IMR-90 (cell line): ENCODE measurements around the gene RADIL. TPM values are rescaled to one million over a fixed set of nuclear protein-coding genes. Genes with fewer than 3 reads are reported as not detected.

Source experiments
- ATAC-seq: fragments of 200-7000 bp; cut with Tn5 transposase; 2 replicates; pipeline ENCODE4 v1.9.1; 2020; ENCODE audit warnings: low read depth, mild to moderate bottlenecking, moderate library complexity
- BruUV-seq: library from RNA; stranded (reverse); fragments of 400-500 nt; replicated peaks from 2 replicates; lab custom pipeline; 2021; lab: Mats Ljungman, UMichigan
- CTCF ChIA-PET: fragments of 300-600 bp; formaldehyde crosslinking; extraction: SDS; loops from one replicate; lab custom pipeline; 2021; ENCODE audit warnings: antibody characterized with exemption; lab: Yijun Ruan, JAX
- POLR2A ChIA-PET: fragments of 300-600 bp; sonication (Branson Sonifier 250); formaldehyde crosslinking; loops from one replicate; lab custom pipeline; 2022; ENCODE audit warnings: antibody characterized with exemption; ENCODE audit not compliant: unreplicated experiment; lab: Charles Lee
- DNase-seq: peaks from one replicate; pipeline ENCODE4 v3.0.0; 2013
- H2AFZ ChIP-seq: replicated peaks from 2 replicates; pipeline ENCODE3; 2013; ENCODE audit warnings: low read length, mild to moderate bottlenecking; ENCODE audit not compliant: poor library complexity
- H2AK5ac ChIP-seq: 2 replicates; pipeline ENCODE4 v1.6.1; 2013; ENCODE audit warnings: low read depth, low read length, inconsistent platforms
- H2AK9ac ChIP-seq: replicated peaks from 2 replicates; pipeline ENCODE3; 2013; ENCODE audit warnings: mild to moderate bottlenecking, low read depth, low read length, moderate library complexity; ENCODE audit not compliant: poor library complexity
- H2BK120ac ChIP-seq: 2 replicates; pipeline ENCODE4 v1.6.1; 2013; ENCODE audit warnings: low read depth, low read length, inconsistent platforms
- H2BK15ac ChIP-seq: 3 replicates; pipeline ENCODE4 v1.6.1; 2013; ENCODE audit warnings: low read depth, low read length, inconsistent platforms
- H2BK20ac ChIP-seq: 2 replicates; pipeline ENCODE4 v1.6.1; 2013; ENCODE audit warnings: low read depth, mild to moderate bottlenecking, inconsistent platforms, low read length, moderate library complexity
- H2BK5ac ChIP-seq: 2 replicates; pipeline ENCODE4 v1.6.1; 2013; ENCODE audit warnings: mild to moderate bottlenecking, low read depth, low read length, inconsistent platforms; ENCODE audit not compliant: poor library complexity, severe bottlenecking
- H3K14ac ChIP-seq: replicated peaks from 2 replicates; pipeline ENCODE4 v1.6.1; 2013; ENCODE audit warnings: low read depth, low read length, inconsistent platforms
- H3K18ac ChIP-seq: 2 replicates; pipeline ENCODE4 v1.6.1; 2013; ENCODE audit warnings: low read depth, low read length, control low read depth
- H3K23ac ChIP-seq: 2 replicates; pipeline ENCODE4 v1.6.1; 2013; ENCODE audit warnings: low read depth, low read length, inconsistent platforms
- H3K27ac ChIP-seq: 2 replicates; pipeline ENCODE4 v1.5.1; 2013; ENCODE audit warnings: mild to moderate bottlenecking, control low read depth, low read length; ENCODE audit not compliant: insufficient read depth
- H3K27me3 ChIP-seq: 2 replicates; pipeline ENCODE4 v1.6.1; 2013; ENCODE audit warnings: low read length; ENCODE audit not compliant: control insufficient read depth, insufficient read depth
- H3K36me3 ChIP-seq: 2 replicates; pipeline ENCODE4 v1.6.1; 2013; ENCODE audit warnings: low read length, mixed read lengths; ENCODE audit not compliant: control insufficient read depth, insufficient read depth
- H3K4ac ChIP-seq: 2 replicates; pipeline ENCODE4 v1.6.1; 2013; ENCODE audit warnings: low read depth, low read length, inconsistent platforms
- H3K4me1 ChIP-seq: 2 replicates; pipeline ENCODE4 v1.6.1; 2013; ENCODE audit warnings: low read length, mixed read lengths; ENCODE audit not compliant: control insufficient read depth, insufficient read depth
- H3K4me2 ChIP-seq: 2 replicates; pipeline ENCODE4 v1.6.1; 2013; ENCODE audit warnings: low read depth, mild to moderate bottlenecking, control low read depth, low read length, moderate library complexity
- H3K4me3 ChIP-seq: 2 replicates; pipeline ENCODE4 v1.5.1; 2013; ENCODE audit warnings: low read depth, mild to moderate bottlenecking, control low read depth, low read length, moderate library complexity; ENCODE audit not compliant: insufficient read depth
- H3K56ac ChIP-seq: 2 replicates; pipeline ENCODE4 v1.6.1; 2013; ENCODE audit warnings: low read length, inconsistent platforms; ENCODE audit not compliant: insufficient read depth; ENCODE audit errors: extremely low read depth
- H3K79me1 ChIP-seq, 2 experiments: 2 replicates each; pipeline ENCODE4 v1.6.1; 2013; ENCODE audit warnings: low read length in 2 of 2, inconsistent platforms in 1 of 2, low read depth in 1 of 2
- H3K9ac ChIP-seq: 2 replicates; pipeline ENCODE4 v1.6.1; 2013; ENCODE audit warnings: low read depth, low read length, control low read depth
- H3K9me1 ChIP-seq: 2 replicates; pipeline ENCODE4 v1.6.1; 2013; ENCODE audit warnings: low read length, inconsistent platforms; ENCODE audit not compliant: insufficient read depth
- H3K9me3 ChIP-seq: 2 replicates; pipeline ENCODE4 v1.6.1; 2013; ENCODE audit warnings: low read length; ENCODE audit not compliant: control insufficient read depth, insufficient read depth
- H4K20me1 ChIP-seq: 2 replicates; pipeline ENCODE4 v1.6.1; 2013; ENCODE audit warnings: low read length, inconsistent platforms; ENCODE audit not compliant: insufficient read depth
- H4K5ac ChIP-seq: 2 replicates; pipeline ENCODE4 v1.6.1; 2013; ENCODE audit warnings: mild to moderate bottlenecking, low read depth, low read length, control low read depth
- H4K8ac ChIP-seq, 2 experiments: 2 replicates each; pipeline ENCODE4 v1.6.1; 2013; ENCODE audit warnings: low read depth in 2 of 2, low read length in 2 of 2, control low read depth in 1 of 2, inconsistent platforms in 1 of 2
- H4K91ac ChIP-seq: 2 replicates; pipeline ENCODE4 v1.6.1; 2013; ENCODE audit warnings: low read depth, low read length, inconsistent platforms; ENCODE audit not compliant: insufficient read depth
- BHLHE40 ChIP-seq: fragments of 150-350 bp; IDR thresholded peaks from 2 replicates; pipeline ENCODE4 v1.6.1; 2016; ENCODE audit warnings: mild to moderate bottlenecking, low read depth, low read length
- CEBPB ChIP-seq: IDR thresholded peaks from 2 replicates; pipeline ENCODE4 v1.6.1; 2012; ENCODE audit warnings: low read depth, low read length, improper control_type of control experiment
- CHD1 ChIP-seq: IDR thresholded peaks from 2 replicates; pipeline ENCODE4 v1.6.1; 2012; ENCODE audit warnings: low read depth, low read length, improper control_type of control experiment
- FOS ChIP-seq: fragments of 150-350 bp; IDR thresholded peaks from 2 replicates; pipeline ENCODE4 v1.6.1; 2016; ENCODE audit warnings: low read depth, low read length
- MAFK ChIP-seq: IDR thresholded peaks from 2 replicates; pipeline ENCODE4 v1.6.1; 2012; ENCODE audit warnings: low read depth, low read length, improper control_type of control experiment
- MAZ ChIP-seq: IDR thresholded peaks from 2 replicates; pipeline ENCODE4 v1.6.1; 2012; ENCODE audit warnings: low read depth, mild to moderate bottlenecking, low read length, improper control_type of control experiment, moderate library complexity, borderline replicate concordance
- MXI1 ChIP-seq: IDR thresholded peaks from 2 replicates; pipeline ENCODE4 v1.6.1; 2012; ENCODE audit warnings: low read depth, mild to moderate bottlenecking, low read length, moderate library complexity, borderline replicate concordance
- NFE2L2 ChIP-seq: fragments of 150-350 bp; IDR thresholded peaks from 2 replicates; pipeline ENCODE4 v1.6.1; 2016; ENCODE audit warnings: low read depth, mild to moderate bottlenecking, low read length
- POLR2A ChIP-seq: IDR thresholded peaks from 2 replicates; pipeline ENCODE4 v1.6.1; 2012; ENCODE audit warnings: mild to moderate bottlenecking, low read depth, low read length
- RAD21 ChIP-seq: IDR thresholded peaks from 2 replicates; pipeline ENCODE4 v1.6.1; 2012; ENCODE audit warnings: low read length, improper control_type of control experiment
- RCOR1 ChIP-seq: IDR thresholded peaks from 2 replicates; pipeline ENCODE4 v1.6.1; 2012; ENCODE audit warnings: mild to moderate bottlenecking, low read length, improper control_type of control experiment; ENCODE audit not compliant: insufficient replicate concordance
- RFX5 ChIP-seq: IDR thresholded peaks from 2 replicates; pipeline ENCODE4 v1.8.0; 2012; ENCODE audit warnings: low read depth, mild to moderate bottlenecking, low read length, moderate library complexity
- SMC3 ChIP-seq: fragments of 150-350 bp; IDR thresholded peaks from 2 replicates; pipeline ENCODE4 v1.6.1; 2016; ENCODE audit warnings: low read depth, mild to moderate bottlenecking, antibody characterized with exemption, low read length, moderate library complexity
- WGBS, 2 experiments: methylation state at CpG; one replicate each; pipeline versions ENCODE4 v1.1.5 to v1.1.7; 2013; ENCODE audit warnings: missing lambda C conversion rate in 2 of 2; ENCODE audit not compliant: insufficient read length in 1 of 2; ENCODE audit errors: extremely low coverage in 2 of 2; 5-methylcytosine and 5-hydroxymethylcytosine counted together
- dilution Hi-C: fragments of 300-500 bp; cut with HindIII; formaldehyde crosslinking; loops from one replicate; pipeline ENCODE4 v1.14.3; 2018; ENCODE audit warnings: low sequenced_read_pairs; ENCODE audit not compliant: unreplicated experiment
- in situ Hi-C: fragments of 300-500 bp; cut with MboI; formaldehyde crosslinking; loops from 3 replicates; pipeline ENCODE4 v1.14.3; 2019; ENCODE audit warnings: low sequenced_read_pairs, inconsistent platforms, mixed read lengths
- intact Hi-C: fragments of 100-400 bp; cut with micrococcal nuclease; formaldehyde crosslinking; loops from 2 replicates; pipeline ENCODE4 v1.10.0; 2022
- polyA plus RNA-seq, 3 experiments: library from polyadenylated mRNA; depleted of rRNA; stranded (reverse); fragments of >200 nt; gene quantifications; 2 replicates each; pipeline ENCODE4 v1.2.3, GENCODE V29; 2012; ENCODE audit warnings: low replicate concordance in 1 of 3
- total RNA-seq: library from RNA; depleted of rRNA; stranded (reverse); fragments of >200 nt; gene quantifications from 2 replicates; pipeline ENCODE4 v1.2.3, GENCODE V29; 2012
- TF ChIP-seq, protein P1 (sequence below): fragments of 150-350 bp; IDR thresholded peaks from 2 replicates; pipeline ENCODE4 v1.6.1; 2016; ENCODE audit warnings: low read depth, mild to moderate bottlenecking, low read length, moderate library complexity, borderline replicate concordance
- TF ChIP-seq, protein P2 (sequence below): fragments of 150-350 bp; IDR thresholded peaks from 2 replicates; pipeline ENCODE4 v1.6.1; 2017; ENCODE audit warnings: mild to moderate bottlenecking, antibody characterized with exemption, low read length, low read depth
- TF ChIP-seq, protein P3 (sequence below): conservative IDR thresholded peaks from 2 replicates; pipeline ENCODE4 v1.5.1; 2012; ENCODE audit warnings: mild to moderate bottlenecking, low read depth, low read length, improper control_type of control experiment

Gene RADIL
- total and polyA plus RNA-seq, 2 of the 4 experiments (the other 2 are of a cell fraction) = 0.18 to 0.48 TPM

DNA sequence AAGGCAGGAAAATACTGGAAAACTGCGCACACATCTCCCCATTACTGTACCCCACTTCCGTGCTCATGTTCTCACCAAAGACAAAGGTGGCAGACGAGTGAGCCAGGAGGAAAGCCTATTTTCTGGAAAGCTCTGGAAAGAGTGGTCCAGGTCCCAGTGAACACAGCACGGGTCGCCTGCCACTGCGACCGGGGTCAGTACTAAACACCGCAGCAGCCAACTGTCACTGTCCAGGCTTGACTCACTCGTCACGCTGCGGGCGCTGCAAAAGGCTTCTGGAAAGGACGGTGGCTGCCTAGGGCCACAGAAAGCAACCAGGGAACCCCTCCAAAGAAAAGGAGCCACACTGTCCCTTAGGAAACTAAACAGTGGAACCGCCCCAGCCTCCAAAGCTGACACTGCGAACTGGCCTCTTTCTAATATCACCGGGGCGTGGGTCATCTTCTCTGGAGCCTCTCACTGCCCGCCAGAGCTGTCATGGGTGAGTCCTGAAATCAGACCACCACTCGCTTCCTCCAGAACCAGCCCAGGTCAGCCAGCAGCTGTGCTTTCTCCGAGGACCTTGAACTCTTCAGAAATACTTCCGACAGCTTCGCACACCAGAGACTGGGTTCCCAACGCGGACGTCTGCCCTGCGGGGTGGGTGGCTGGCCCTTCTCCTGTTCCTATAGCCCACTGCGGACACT is 4.0 kb downstream of the RADIL start:
- Histone ChIP-seq H3K4ac (no peak overlapping the region), H3K18ac (no peak overlapping the region), H3K23ac (no peak overlapping the region), H2AFZ (no peak overlapping the region), H2BK20ac (no peak overlapping the region), H3K79me1 (no peaks in the 10 kb centered on the region), H3K36me3 (no peaks in the 10 kb centered on the region), H4K20me1 (no peaks in the 10 kb centered on the region), H4K91ac (no peak overlapping the region), H3K4me3 (no peak overlapping the region), H4K5ac (no peak overlapping the region), H3K4me1 (peaks cover 2% of the 10 kb centered on the region; the same call in 1 of the 2 replicates), H3K9ac (no peak overlapping the region), H2BK120ac (no peak overlapping the region), H3K9me1 (no peaks in the 10 kb centered on the region), H2BK15ac (no peak overlapping the region), H2BK5ac (no peak overlapping the region), H2AK5ac (no peak overlapping the region), H4K8ac (no peak overlapping the region), H3K9me3 (no peaks in the 10 kb centered on the region), H3K56ac (no peak overlapping the region), H2AK9ac (peak overlapping the region; percentile 42), H3K27me3 (peaks cover 2% of the 10 kb centered on the region), H3K4me2 (no peak overlapping the region), H3K27ac (no peak overlapping the region), H3K14ac (no peak overlapping the region)
- TF ChIP-seq RCOR1 (no peak), MAFK (no peak), RFX5 (no peak), FOS (no peak), RAD21 (no peak), MAZ (no peak), CEBPB (no peak), SMC3 (no peak), MXI1 (no peak), BHLHE40 (no peak), POLR2A (no peak), CHD1 (no peak), NFE2L2 (no peak)
- TF ChIP-seq, protein P1, sequence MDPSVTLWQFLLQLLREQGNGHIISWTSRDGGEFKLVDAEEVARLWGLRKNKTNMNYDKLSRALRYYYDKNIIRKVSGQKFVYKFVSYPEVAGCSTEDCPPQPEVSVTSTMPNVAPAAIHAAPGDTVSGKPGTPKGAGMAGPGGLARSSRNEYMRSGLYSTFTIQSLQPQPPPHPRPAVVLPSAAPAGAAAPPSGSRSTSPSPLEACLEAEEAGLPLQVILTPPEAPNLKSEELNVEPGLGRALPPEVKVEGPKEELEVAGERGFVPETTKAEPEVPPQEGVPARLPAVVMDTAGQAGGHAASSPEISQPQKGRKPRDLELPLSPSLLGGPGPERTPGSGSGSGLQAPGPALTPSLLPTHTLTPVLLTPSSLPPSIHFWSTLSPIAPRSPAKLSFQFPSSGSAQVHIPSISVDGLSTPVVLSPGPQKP = no peak
- TF ChIP-seq, protein P2, sequence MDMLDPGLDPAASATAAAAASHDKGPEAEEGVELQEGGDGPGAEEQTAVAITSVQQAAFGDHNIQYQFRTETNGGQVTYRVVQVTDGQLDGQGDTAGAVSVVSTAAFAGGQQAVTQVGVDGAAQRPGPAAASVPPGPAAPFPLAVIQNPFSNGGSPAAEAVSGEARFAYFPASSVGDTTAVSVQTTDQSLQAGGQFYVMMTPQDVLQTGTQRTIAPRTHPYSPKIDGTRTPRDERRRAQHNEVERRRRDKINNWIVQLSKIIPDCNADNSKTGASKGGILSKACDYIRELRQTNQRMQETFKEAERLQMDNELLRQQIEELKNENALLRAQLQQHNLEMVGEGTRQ = no peak
- TF ChIP-seq, protein P3, sequence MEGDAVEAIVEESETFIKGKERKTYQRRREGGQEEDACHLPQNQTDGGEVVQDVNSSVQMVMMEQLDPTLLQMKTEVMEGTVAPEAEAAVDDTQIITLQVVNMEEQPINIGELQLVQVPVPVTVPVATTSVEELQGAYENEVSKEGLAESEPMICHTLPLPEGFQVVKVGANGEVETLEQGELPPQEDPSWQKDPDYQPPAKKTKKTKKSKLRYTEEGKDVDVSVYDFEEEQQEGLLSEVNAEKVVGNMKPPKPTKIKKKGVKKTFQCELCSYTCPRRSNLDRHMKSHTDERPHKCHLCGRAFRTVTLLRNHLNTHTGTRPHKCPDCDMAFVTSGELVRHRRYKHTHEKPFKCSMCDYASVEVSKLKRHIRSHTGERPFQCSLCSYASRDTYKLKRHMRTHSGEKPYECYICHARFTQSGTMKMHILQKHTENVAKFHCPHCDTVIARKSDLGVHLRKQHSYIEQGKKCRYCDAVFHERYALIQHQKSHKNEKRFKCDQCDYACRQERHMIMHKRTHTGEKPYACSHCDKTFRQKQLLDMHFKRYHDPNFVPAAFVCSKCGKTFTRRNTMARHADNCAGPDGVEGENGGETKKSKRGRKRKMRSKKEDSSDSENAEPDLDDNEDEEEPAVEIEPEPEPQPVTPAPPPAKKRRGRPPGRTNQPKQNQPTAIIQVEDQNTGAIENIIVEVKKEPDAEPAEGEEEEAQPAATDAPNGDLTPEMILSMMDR = no peak
- intact Hi-C loops (no loop called here), dilution Hi-C loops (no loop called here), in situ Hi-C loops (no loop called here)
- no peak for ATAC-seq
- POLR2A ChIA-PET = no interaction called here
- WGBS, 2 experiments = 73% methylated on average over 21 of the region's 27 CpGs; no CpG with 5 or more reads in 1 of the 2 experiments
- no TSS peak for BruUV-seq
- CTCF ChIA-PET = no interaction called here
- DNase-seq = no peak
